ENCODE data around the gene THADA. TPM values are rescaled to one million over a fixed set of nuclear protein-coding genes. Genes with fewer than 3 reads are reported as not detected.

Gene THADA
- total RNA-seq, 4 donors from 2014 or later: 49.9 to 90.2 (median 65.2) TPM

DNA sequence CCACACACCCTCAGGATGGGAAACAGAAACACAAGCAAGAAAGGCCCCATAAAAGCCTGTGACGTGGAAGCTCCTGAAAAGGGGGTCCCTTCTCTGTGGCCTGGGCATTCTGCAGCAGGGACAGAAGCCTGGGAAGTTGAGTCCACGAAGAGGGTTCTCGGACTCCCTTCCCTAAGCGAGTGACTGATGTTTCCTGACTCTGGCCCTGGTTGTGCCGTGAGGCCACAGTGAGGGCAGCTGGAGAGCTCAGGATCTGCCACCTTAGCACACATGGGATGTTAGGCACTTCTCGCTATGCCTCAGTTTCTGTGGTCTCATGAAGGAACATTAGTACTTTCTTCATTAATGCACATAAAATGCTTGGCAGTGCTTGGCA is 282.2 kb downstream of the THADA start:
- Histone ChIP-seq H3K36me3 (no peaks in the 10 kb centered on the region), H3K27ac (peak overlapping the region; percentile 85 to 99 (median 90)), H3K27me3 (no peaks in the 10 kb centered on the region), H3K9me3 (no peaks in the 10 kb centered on the region), H3K4me3 (replicated peaks in 1 of 3) (no peak overlapping the region), H3K4me1 (peaks cover 40 to 44% of the 10 kb centered on the region in 2 donors)
- intact Hi-C loops (cut with DNase I): no loop called here
- 75 to 81% methylated on average over 6 of the region's 6 CpGs for WGBS, 2 donors
- no peak for TF ChIP-seq POLR2A (IDR thresholded peaks at IDR 0.05)
- TF ChIP-seq, protein P1, sequence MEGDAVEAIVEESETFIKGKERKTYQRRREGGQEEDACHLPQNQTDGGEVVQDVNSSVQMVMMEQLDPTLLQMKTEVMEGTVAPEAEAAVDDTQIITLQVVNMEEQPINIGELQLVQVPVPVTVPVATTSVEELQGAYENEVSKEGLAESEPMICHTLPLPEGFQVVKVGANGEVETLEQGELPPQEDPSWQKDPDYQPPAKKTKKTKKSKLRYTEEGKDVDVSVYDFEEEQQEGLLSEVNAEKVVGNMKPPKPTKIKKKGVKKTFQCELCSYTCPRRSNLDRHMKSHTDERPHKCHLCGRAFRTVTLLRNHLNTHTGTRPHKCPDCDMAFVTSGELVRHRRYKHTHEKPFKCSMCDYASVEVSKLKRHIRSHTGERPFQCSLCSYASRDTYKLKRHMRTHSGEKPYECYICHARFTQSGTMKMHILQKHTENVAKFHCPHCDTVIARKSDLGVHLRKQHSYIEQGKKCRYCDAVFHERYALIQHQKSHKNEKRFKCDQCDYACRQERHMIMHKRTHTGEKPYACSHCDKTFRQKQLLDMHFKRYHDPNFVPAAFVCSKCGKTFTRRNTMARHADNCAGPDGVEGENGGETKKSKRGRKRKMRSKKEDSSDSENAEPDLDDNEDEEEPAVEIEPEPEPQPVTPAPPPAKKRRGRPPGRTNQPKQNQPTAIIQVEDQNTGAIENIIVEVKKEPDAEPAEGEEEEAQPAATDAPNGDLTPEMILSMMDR (IDR thresholded peaks at IDR 0.05): no peak
- no peak for DNase-seq

DNA sequence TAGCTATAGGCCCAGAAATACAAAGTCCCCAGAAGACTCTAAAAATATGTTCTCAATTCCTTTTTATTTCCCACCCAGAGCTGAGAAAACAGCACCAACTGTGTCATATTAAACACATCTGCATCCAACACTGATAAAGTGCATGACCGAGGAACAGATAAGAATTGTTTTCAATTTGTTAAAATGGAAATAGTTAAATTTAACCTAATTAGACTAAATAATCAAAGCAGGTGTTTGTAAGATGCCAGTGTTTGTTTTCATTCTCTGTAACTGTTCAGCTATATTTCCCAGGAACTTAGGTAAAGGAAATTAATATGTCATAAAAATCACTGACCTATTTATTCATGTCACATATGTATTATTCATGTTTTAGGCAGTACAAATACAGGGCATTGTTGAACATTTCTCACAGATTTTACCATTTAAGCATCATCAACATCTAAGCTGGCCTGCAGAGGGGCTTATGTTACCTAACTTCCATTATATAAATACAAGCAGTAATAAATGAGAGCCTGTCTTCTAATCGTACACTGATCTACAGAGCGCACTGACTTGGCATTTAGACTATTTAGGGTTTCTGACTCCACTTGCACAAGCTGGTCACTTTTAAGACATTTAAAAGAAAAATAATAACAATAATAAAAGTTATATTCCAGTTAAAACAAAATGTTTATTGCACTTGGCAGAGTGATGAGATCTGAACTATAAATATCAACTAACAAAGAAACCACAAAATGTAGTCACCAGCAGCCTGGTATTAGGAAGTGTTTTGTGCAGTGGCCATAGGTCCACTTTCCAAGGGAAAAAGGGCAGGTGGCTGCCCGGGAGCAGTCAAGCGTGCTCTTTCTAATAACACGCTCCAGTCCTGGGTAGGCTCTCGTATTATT is 282.8 kb downstream of the THADA start:
- TF ChIP-seq, protein P1 (IDR thresholded peaks at IDR 0.05): peak in 1 of 6 experiments; percentile 26
- peak in 1 of 2 donors; percentile 59 for TF ChIP-seq POLR2A (IDR thresholded peaks at IDR 0.05)
- H3K36me3 ChIP-seq: no peaks in the 10 kb centered on the region
- no peak overlapping the region for H3K4me3 ChIP-seq (replicated peaks in 1 of 3)
- 37 to 55% methylated on average over 7 of the region's 7 CpGs for WGBS, 2 donors
- DNase-seq: peak; percentile 75 to 76
- no peaks in the 10 kb centered on the region for H3K27me3 ChIP-seq
- H3K9me3 ChIP-seq: no peaks in the 10 kb centered on the region
- H3K27ac ChIP-seq: peak overlapping the region; percentile 85 to 99 (median 90)
- H3K4me1 ChIP-seq: peaks cover 40 to 44% of the 10 kb centered on the region in 2 donors
- intact Hi-C loops (cut with DNase I): no loop called here

DNA sequence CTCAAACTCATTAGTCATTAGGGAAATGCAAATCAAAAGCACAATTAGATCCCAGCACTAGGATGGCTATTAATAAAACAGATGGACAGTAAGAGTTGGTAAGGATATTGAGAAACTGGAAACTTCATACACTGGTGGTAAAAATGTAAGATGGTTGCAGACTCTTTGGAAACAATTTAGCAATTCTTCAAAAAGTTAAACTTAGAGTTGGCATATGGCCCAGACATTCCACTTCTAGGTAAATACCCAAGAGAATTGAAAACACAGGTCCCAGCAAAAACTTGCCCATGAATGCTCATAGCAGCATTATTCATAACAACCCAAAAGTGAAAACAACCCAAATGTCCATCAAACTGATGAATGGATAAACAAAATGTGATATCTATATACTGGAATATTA is 284.6 kb downstream of the THADA start:
- no peak for DNase-seq
- H3K27me3 ChIP-seq: no peaks in the 10 kb centered on the region
- peak overlapping the region; percentile 85 to 99 (median 90) for H3K27ac ChIP-seq
- H3K36me3 ChIP-seq: no peaks in the 10 kb centered on the region
- H3K9me3 ChIP-seq: no peaks in the 10 kb centered on the region
- TF ChIP-seq, protein P1 (IDR thresholded peaks at IDR 0.05): no peak
- no peak for TF ChIP-seq POLR2A (IDR thresholded peaks at IDR 0.05)
- no peak overlapping the region for H3K4me3 ChIP-seq (replicated peaks in 1 of 3)
- intact Hi-C loops (cut with DNase I): no loop called here
- H3K4me1 ChIP-seq: peaks cover 40 to 57% of the 10 kb centered on the region in 2 donors

DNA sequence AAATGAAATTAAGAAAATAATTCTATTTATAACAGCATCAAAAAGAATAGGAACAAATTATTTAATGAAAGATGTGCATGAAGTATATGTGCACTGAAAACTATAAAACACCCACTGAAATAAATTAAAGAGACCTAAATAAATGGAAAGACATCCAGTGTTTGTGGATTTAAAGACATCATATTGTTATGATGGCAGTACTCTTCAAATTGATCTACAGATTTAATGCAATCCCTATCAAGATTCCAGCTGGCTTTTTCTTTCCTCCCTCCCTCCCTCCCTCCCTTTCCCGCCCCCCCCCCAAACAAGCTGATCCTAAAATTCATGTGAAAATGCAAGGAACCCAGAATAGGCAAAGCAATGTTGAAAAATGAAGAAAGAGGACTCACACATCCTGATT is 285.9 kb downstream of the THADA start:
- Histone ChIP-seq H3K4me3 (replicated peaks in 1 of 3) (no peak overlapping the region), H3K27me3 (no peaks in the 10 kb centered on the region), H3K4me1 (peaks cover 47 to 70% of the 10 kb centered on the region in 2 donors), H3K27ac (peak overlapping the region; percentile 70 to 99 (median 85)), H3K36me3 (no peaks in the 10 kb centered on the region), H3K9me3 (no peaks in the 10 kb centered on the region)
- no peak for TF ChIP-seq POLR2A (IDR thresholded peaks at IDR 0.05)
- TF ChIP-seq, protein P1 (IDR thresholded peaks at IDR 0.05): no peak
- DNase-seq: no peak
- intact Hi-C loops (cut with DNase I): no loop called here
- WGBS, 2 donors: 100% methylated on average over 1 of the region's 1 CpG

DNA sequence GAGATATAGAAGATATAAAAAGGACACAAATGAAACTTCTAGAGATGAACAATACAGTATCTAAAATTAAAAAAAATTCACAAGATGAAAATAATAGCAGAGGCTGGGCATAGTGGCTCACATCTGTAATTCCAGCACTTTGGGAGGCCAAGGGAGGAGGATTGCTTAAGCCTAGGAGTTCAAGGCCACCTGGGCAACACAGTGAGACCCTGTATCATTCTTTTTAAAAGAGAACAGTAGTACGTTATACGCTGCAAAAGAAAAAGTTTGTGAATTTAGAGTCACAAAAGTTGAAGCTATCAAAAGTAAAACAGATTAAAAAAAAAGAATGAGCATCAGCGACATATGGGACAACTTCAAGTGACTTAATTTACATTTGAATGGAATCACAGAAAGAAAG is 287.9 kb downstream of the THADA start:
- Histone ChIP-seq H3K27me3 (no peaks in the 10 kb centered on the region), H3K36me3 (no peaks in the 10 kb centered on the region), H3K4me1 (peaks cover 44 to 70% of the 10 kb centered on the region in 2 donors), H3K4me3 (replicated peaks in 1 of 3) (no peak overlapping the region), H3K27ac (peak overlapping the region in 1 of 3 donors; percentile 16), H3K9me3 (no peaks in the 10 kb centered on the region)
- TF ChIP-seq POLR2A (IDR thresholded peaks at IDR 0.05): no peak
- TF ChIP-seq, protein P1 (IDR thresholded peaks at IDR 0.05): no peak
- intact Hi-C loops (cut with DNase I): no loop called here
- DNase-seq: no peak
- WGBS, 2 donors: 96 to 99% methylated on average over 3 of the region's 3 CpGs

Data from thyroid gland (tissue), 4 donors.